GM18517 (cell line): ENCODE measurements around the gene GPR78.

ENCODE experiments used
- ATAC-seq: cut with Tn5 transposase; IDR thresholded peaks from one replicate; pipeline ENCODE4 v1.9.1; 2021; ENCODE audit warnings: mild to moderate bottlenecking, moderate library complexity; ENCODE audit not compliant: unreplicated experiment

GPR78 gene

DNA sequence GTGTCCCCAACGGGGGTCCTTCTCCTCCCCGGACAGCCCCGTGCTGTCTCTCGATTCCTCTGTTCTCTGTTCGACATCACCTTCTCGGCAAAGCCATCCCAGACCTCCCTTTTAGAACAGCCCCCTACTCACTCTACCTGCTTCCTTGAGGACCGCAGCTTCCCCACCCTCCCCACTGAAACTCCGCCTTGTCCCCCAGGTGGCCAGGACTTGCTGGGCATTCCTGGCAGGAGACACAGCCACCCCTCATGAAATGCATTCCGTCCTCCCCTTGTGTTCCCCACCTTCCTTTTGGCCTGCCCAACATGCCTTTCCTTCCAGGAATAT lies 34.8 kb upstream of the GPR78 start:
- no peak for ATAC-seq

DNA sequence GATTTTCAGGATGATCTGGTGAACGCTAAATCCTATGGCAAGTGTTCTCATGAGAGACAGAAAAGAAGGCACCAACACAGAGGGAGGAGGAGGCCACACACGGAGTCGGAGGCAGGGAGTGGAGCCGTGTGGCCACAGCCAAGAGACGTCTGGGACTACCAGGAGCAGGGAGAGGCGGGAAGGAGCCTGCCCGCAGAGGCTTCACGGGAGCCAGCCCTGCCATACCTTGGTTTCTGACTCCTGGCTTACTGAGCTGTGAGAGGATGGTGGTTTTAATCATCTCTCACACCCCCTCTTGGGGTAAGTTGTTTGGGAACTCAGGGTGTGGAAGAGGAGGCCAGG lies 33.5 kb upstream of the GPR78 start:
- no peak for ATAC-seq

DNA sequence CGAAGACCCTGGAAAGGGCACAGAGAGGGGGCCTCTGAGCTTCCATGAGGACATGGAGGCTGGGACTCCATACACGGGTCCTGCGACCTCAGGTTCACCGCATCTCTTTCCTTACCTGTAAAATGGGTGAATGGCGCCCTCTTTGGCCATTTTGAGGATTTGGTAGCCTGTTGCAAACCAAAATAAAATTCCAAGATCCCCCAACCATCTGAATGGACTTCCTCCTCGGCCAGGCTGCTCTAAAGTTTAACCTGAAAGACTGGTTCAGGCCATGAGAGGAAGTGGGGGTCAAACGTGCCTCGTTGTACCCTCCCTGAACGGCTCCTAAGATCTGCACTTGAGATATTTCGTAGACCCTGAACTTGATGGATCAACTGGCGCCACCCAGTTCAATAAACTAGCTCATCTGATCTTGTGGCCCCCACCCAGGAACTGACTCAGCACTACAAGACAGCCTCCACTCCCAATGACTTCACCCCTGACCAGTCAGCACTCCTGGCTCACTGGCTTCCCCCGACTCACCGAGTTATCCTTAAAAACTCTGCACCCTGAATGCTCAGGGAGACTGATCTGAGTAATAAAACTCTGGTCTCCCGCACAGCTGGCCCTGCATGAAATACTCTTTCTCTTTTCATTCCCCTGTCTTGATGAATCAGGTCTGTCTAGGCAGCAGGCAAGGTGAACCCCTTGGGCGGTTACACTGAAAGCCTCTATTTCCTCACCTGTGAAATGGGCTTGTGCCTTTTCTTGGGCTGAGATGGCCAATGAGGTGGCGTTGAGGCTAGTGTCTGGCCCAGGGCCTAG lies 32.9 kb upstream of the GPR78 start:
- no peak for ATAC-seq

DNA sequence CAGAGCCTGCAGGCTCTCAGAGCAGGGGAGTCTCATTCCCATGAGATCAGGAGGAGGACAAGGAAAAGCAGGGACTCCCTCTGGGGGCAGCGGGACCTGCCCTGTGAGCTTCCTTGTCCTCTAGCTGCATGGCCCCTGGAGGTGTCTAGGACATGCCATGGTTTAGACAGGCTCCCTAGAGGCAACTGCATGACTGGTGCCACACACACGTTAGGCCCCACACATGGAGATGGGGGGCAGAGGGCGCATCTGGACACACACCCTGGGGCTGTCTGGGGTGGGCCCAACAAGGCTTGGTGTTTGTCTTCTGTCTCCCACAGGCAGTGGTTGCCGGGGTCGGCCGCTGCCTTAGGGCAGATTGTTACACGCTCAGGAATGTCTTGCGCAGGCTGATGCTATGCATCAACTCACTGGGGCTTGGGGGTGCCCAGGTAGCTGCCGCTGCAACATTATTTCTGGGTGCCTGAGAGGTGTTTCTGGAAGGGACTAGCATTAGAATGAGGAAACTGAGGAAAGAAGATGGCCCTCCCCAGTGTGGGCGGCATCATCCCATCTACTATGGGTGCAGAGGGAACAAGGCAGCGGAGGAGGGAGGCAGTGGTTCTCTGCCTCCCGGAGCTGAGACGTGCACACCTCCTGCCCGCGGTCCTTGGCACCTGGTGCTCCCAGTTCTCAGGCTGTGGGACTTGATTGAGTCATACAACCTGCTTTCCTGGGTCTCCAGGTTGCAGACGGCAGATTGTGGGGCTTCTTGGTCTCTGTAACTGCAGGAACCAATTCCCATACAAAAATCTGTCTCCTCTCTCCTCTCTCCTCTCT lies 32.1 kb upstream of the GPR78 start:
- no peak for ATAC-seq

DNA sequence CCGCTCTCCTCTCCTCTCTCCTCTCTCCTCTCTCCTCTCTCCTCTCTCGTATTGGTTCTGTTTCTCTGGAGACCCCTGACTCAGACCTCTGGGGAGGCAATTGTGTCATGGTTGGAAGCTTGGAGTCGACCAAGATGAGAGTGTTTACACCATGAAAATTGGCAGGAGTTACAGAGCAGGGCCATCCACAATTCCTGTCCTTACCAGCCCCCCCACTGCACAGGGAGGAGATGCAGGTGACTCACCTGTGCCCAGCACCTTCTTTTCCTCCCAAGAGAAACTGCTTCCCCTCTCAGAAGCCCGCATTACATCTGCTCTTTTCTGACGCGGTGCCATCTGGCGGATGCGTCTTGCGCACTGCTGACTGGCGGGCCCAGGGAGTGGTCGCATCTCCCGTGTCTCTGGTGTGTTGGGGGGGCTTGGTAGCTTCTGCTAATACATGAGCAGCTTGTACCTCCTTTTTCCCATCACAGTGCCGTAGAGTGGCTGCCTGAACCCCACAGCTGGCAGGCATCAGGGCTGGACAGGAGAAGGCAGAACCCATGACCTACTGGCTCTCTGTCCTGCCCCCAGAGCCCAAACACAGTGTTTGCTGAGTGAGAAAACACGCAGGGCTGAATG lies 31.4 kb upstream of the GPR78 start:
- no peak for ATAC-seq

DNA sequence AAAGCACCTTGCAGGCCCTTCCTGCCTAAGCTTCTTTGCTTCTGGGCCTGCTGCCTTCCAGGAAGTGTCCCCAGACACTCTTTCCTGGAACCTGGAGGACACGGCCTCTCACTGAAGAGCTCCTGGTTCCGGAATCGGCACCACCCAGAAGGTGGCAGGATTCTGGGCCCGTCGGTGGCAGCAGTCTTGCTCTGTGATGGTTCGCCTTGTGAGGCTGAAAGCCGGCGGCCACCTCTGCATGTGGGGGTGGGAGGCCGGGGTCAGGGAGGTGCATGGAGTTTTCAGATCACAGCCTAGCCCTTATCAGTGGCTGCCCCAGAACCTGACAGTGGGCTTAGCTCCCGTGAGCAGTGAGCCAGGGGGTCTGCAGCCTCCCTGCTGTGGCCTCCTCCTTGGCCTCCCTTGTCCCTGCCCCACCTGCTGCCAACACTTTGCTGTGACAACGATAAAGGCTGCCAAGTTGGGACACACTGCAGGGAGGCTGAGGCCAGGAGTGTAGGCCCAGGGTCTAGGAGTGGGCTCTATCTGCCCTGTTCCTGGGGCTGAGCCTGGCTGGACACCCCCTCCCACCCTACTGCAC lies 30.8 kb upstream of the GPR78 start:
- ATAC-seq = no peak

DNA sequence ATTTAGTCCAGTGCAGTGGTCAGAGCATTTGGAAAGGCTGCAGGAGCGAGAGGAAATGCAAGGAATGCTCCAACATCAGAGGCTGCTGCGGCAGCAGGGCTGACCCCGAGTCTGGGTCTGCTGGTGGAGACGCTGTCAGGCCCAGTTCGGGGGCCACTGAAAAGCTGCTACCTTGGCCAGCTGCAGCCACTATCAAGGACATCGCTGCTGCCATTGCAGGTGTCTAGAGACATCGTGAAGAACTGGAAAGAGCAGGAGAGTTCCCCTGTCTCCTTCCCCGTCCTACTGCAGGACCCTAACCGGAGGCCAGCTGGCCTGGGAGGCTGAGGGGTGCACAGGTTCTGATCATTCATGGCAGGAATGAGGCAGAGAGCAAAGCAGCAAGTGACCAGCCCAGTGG lies 29.5 kb upstream of the GPR78 start:
- no peak for ATAC-seq

DNA sequence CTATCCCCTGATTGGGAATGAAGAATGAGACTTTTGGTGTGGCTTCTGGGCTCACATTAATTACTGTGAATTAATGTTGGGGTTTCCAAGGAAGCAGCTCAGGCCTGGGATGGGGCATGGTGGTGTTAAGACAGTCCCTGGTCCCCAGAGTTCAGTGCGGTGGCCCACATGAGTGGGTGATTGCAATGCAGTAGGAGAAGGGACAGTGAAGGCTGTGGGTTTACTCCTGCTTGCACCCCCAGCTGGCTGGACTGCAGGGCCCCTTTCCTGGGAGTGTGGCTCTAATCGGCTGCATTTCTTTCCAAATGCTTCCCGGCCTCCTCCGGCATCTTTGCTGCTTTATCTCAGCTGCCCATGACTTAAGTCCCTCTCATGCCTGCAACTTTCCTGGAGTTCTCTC lies 28.2 kb upstream of the GPR78 start:
- no peak for ATAC-seq

DNA sequence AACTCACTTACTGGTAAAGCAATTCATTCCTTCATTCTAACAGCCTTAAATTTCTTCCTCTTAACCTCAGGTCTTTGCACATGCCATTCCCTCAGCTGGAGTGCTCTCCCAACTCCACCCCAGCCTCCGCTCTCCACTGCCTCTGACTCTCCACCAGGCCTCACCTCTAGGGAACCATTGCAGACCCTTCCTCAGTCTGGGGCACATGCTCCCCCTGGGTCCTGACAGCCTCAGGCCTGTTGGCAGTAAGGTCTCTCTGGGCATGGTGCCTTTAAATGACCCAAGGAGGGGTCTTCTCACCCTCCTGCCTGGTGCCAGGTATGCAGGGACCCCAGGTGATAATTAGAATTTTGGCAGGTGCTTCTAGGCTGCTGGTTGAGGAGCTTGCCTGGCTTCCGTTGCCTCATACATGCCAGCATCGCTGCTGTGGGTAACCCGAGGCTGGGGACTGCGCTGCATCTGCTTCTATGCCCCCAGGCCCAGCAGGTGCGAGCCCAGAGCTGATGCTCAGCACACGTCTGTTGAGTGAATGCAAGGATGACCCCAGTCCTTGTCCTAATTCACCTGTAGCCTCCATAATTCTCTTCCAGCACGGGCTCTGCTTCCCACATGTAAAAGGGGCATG lies 27.5 kb upstream of the GPR78 start:
- ATAC-seq = no peak

DNA sequence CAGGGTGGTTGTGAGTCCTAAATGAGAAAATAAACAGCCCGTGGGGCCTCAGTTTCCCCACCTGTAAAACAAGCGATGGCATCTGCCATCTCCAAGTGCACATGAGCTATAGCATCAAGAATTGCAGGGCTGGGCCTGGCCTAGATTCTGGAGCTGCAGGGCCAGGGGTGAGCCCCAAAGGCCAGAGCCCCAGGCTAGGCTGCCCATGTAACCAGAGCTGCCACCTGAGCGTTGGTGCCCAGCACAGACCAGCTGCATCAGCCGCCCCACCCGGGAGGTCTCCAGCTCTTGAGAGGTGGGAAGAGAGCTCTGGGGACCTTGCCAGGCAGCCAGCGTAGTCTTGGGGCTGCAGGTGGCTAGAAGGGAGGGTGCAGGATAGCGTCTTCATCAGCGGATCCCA lies 27.0 kb upstream of the GPR78 start:
- no peak for ATAC-seq

DNA sequence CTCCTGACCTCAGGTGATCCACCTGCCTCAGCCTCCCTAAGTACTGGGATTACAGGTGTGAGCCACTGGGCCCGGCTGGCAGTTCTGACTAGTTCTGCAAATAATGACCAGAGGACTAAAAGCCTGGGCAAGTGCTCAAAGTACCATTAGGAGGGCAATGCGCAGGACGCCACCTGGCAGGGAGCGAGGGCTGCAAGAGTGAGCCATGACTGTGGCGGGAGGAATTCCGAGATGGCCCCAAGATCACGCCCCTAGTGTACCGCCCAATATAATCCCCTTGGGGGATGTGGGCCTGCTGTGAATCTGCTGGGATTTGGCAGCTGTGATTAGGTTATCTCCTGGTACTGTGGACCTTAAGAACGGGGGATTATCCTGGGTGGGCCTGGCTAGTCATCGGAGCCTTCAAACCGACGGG lies 26.2 kb upstream of the GPR78 start:
- no peak for ATAC-seq

DNA sequence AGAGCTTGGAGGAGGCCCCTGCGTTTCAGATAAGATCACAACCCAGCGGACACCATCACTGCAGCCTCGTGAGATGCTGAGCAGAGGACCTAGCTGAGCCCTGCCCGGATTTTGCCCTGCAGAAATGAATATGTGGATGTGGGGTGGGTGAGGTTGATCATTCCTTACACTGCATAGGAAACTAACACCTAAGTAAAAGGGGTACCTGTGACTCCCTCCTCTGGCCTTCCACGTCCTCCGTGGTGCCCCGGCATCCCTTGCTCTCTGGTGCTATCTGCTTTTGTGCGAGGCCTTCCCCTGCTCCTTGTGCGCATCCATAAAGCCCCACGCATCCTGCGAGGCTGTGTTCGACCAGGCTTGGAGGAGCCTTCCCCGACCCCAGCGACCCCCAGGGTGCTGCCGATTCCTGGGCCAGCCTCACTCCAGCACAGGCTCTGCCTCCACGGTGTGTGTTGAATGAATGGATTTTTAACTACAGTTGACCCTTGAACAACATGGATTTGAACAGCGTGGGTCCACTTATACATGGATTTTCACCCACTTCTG lies 25.6 kb upstream of the GPR78 start:
- ATAC-seq = no peak

DNA sequence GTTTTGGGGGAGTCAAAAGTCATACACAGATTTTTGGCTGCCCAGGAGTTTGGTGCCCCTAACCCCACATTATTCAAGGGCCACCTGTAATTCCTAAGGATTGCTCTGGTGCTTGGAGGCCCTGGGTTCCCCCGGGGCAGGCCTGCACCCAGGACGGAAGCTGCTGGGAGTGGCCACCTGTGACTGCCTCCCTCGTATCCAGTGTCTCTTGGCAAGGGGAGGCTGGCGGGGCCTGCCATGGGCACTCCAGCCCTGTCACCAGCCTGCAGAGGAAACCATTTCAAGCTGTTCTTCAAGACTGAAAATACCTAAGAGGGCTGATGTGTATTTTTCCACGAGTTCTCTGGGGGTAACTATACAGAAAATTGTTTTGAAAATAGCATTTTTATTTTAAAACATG lies 24.5 kb upstream of the GPR78 start:
- no peak for ATAC-seq

DNA sequence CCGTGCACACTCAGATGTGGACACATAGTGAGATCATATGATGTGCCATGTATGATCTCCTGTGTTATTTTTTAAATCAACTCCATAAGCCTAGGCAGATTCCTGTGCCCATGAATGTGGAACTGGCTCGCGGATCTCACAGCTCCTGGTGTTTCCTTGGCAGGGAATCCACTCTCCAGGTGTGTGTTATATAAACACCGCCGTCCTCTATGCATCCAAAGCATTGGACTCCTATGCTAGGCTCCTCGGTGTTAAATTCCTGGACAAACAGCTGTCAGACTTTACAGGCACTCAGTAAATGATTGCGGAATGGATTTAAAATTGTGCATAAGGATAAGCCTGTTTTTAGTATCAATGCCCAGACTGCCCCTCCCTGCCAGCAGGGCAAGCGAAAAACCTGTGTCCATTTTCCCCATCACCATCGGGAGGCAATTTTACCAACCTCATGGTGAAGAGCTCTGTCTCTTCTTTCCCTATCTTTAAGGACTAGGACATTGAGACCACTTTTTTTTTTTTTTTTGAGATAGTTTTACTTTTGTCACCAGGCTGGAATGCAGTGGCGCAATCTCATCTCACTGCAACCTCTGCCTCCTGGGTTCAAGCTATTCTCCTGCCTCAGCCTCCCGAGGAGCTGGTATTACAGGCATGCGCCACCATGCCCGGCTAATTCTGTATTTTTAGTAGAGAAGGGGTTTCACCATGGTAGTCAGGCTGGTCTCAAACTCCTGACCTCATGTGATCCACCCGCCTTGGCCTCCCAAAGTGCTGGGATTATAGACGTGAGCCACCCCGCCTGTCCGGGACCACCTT lies 23.6 kb upstream of the GPR78 start:
- ATAC-seq = no peak

DNA sequence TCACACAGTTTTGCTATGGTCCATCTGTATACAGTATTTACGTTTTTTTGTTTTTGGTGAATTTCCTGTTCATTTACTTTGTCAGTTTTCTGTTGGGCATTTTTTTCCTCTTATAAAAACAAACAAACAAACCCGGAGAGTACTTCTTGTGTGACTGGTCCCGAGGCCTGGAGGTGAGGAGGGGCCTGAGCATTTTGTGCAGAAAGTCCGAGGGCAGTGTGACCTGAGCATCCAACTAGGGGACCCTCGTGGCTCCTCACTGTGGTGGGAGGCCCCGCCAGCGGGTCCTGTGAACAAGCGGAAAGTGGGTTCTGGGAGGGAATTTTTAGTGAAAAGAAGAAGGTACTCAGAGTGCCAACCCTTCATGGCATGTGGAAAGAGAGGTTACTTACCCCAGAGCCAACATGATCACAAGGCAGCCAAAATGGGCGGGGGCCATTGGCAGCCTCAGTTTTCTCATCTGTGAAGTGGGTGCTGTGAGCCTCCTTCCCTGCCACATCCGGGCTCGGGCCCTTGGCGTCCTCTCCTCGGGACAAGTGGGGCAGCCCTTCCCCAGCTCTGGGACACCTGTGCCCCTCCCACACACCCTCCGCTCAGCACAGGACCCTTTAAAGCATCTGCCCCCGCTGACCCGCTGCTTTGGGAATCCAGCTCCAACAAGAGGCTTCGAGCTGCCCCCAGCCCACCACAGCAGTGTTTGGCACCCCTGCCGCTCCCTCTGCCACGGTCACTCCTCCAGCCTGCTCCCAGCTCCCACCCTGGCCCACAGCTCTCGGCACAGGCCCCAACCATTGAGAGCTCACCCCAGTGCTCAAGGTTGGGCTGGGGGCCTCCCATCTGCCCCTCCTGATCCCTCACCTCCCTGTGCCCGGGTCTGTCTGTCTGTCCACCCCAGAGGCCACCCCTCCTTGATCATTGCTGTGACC lies 22.8 kb upstream of the GPR78 start:
- no peak for ATAC-seq

DNA sequence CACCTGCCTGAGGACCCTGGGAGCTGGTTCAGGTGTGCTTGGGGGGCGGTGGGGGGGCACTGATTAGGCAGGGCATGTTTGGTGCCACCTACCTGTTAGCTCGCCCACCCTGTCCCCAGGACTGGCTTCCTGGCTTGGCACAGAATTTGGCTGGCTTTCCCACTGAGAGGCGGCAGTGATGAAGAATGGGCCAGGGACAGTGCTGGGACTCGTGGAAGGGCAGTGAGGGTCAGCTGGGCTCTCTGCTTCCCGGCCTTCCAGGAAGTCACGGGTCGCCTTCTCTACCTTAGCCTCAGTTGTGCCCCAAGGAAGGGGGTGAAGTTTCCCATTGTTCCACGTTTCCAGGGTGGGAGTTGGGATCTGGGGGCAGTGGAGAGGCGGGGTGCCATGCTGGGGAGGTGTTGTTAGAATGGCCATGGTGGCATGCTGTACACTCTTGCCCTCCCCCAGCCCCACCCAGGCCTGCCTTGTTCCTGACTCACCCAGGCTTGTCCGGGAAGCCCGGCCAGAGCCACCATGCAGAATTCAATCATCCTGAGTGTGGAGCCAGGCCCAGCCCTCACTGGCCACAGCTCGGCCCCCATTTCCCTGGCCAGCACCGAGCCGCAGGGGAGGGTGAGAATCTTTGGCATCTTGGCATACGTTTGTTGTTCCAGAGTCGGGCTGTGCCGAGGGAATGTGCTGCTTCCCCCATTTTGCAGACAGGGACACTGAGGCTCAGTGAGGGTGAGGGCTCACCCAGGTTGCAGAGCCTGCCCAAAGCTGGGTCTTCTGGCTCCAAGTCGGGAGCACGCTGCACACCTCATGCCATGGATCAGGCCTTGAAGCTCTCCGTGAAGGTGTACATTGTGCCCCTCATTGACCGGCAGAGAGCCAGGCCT lies 21.9 kb upstream of the GPR78 start:
- no peak for ATAC-seq

DNA sequence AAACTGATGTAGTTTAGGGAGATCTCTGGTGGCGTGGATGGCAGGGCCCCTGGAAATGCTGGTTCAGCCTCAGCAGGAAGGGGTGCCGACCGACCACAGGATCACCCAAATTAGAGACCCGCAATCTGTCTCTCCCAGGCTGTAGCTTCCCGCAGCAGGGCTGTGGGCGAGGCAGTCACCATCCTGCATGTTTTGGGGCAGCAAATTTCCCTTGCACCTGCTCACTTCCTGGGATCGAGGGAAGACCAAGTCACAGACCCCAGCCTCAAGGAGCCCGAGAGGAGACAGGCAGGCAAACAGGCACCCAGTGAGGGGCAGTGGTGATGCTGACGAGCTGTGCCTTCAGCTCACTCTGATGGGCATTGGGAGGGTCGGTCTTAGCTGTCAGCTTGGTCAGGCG lies 21.2 kb upstream of the GPR78 start:
- no peak for ATAC-seq
